ENCODE results near the gene SLC22A2.
A peak's percentile ranks its signal among the peaks of the same experiment; 100 is the strongest.

Gene SLC22A2

GRCh38 chr6:160180706-160181105, 77.9 kb downstream of the SLC22A2 start (continued):
- TF ChIP-seq ZNF133 (tag by site-specific recombination; IDR thresholded peaks at IDR 0.05), result no peak
- TF ChIP-seq ZNF423 (tag by site-specific recombination; IDR thresholded peaks at IDR 0.05), result no peak
- no peak for TF ChIP-seq ZSCAN30 (tag by site-specific recombination; IDR thresholded peaks at IDR 0.05)

GRCh38 chr6:160178271-160178670, 80.3 kb downstream of the SLC22A2 start:
- CTCF ChIA-PET, result interaction anchor here (0.5 to 0.6 kb wide), 2 partner anchors 24 to 40 kb away, joined by 3 read pairs; no protein-coding TSS in a partner anchor
- Histone ChIP-seq H3K4me1 (ENCODE audit: control insufficient read depth, insufficient read depth, low read length) (no peaks in the 10 kb centered on the region), H3K27ac (ENCODE audit: extremely low read depth, low read depth, low read length) (no peak overlapping the region), H3K4me3 (ENCODE audit: low read depth, low read length) (no peak overlapping the region), H3K9me3 (ENCODE audit: control insufficient read depth, insufficient read depth, low read depth, low read length) (no peaks in the 10 kb centered on the region), H3K36me3 (ENCODE audit: control insufficient read depth in 2 of 2, insufficient read depth in 1 of 2, low read length in 2 of 2) (no peaks in the 10 kb centered on the region)
- POLR2A ChIA-PET, result no interaction called here
- no peak for TF ChIP-seq ZNF549 (tag by site-specific recombination; IDR thresholded peaks at IDR 0.05)
- TF ChIP-seq ZNF776 (tag by site-specific recombination; IDR thresholded peaks at IDR 0.05; ENCODE audit: borderline replicate concordance), result no peak
- TF ChIP-seq ZNF175 (tag by site-specific recombination; IDR thresholded peaks at IDR 0.05), result no peak
- TF ChIP-seq ZNF239 (tag by site-specific recombination; IDR thresholded peaks at IDR 0.05), result no peak
- peak; percentile 67; the same call in 1 of the 2 replicates for TF ChIP-seq ZNF596 (tag by site-specific recombination; IDR thresholded peaks at IDR 0.05)
- TF ChIP-seq KLF16 (tag by site-specific recombination; IDR thresholded peaks at IDR 0.05), result no peak

GRCh38 chr6:160177220-160177619, 81.4 kb downstream of the SLC22A2 start:
- no peaks in the 10 kb centered on the region for H3K36me3 ChIP-seq (ENCODE audit: control insufficient read depth in 2 of 2, insufficient read depth in 1 of 2, low read length in 2 of 2)
- POLR2A ChIA-PET, result no interaction called here
- no peak overlapping the region for H3K27ac ChIP-seq (ENCODE audit: extremely low read depth, low read depth, low read length)
- TF ChIP-seq ZNF488 (tag by site-specific recombination; IDR thresholded peaks at IDR 0.05), result no peak
- TF ChIP-seq ZNF121 (tag by site-specific recombination; IDR thresholded peaks at IDR 0.05), result no peak
- TF ChIP-seq ZNF530 (tag by site-specific recombination; IDR thresholded peaks at IDR 0.05; ENCODE audit: low read depth), result no peak
- TF ChIP-seq ZNF76 (tag by site-specific recombination; IDR thresholded peaks at IDR 0.05; ENCODE audit: borderline replicate concordance, low read depth), result no peak
- TF ChIP-seq ZNF362 (tag by site-specific recombination; IDR thresholded peaks at IDR 0.05), result no peak
- no peak for TF ChIP-seq WT1 (tag by site-specific recombination; IDR thresholded peaks at IDR 0.05)
- TF ChIP-seq ZIC2 (tag by site-specific recombination; IDR thresholded peaks at IDR 0.05), result no peak
- H3K4me3 ChIP-seq (ENCODE audit: low read depth, low read length), result no peak overlapping the region
- no peaks in the 10 kb centered on the region for H3K9me3 ChIP-seq (ENCODE audit: control insufficient read depth, insufficient read depth, low read depth, low read length)
- no peaks in the 10 kb centered on the region for H3K4me1 ChIP-seq (ENCODE audit: control insufficient read depth, insufficient read depth, low read length)
- CTCF ChIA-PET, result interaction anchor here (0.6 kb wide), 1 partner anchor 9 kb away, joined by 3 read pairs; no protein-coding TSS in a partner anchor

GRCh38 chr6:160174681-160175080, 83.9 kb downstream of the SLC22A2 start:
- CTCF ChIA-PET, result interaction anchor here (0.7 kb wide), 1 partner anchor 456 kb away, joined by 3 read pairs; no protein-coding TSS in a partner anchor
- no peaks in the 10 kb centered on the region for H3K4me1 ChIP-seq (ENCODE audit: control insufficient read depth, insufficient read depth, low read length)
- H3K36me3 ChIP-seq (ENCODE audit: control insufficient read depth in 2 of 2, insufficient read depth in 1 of 2, low read length in 2 of 2), result no peaks in the 10 kb centered on the region
- POLR2A ChIA-PET, result no interaction called here
- no peak overlapping the region for H3K4me3 ChIP-seq (ENCODE audit: low read depth, low read length)
- H3K27ac ChIP-seq (ENCODE audit: extremely low read depth, low read depth, low read length), result no peak overlapping the region
- no peak for TF ChIP-seq ZNF600 (tag by site-specific recombination; IDR thresholded peaks at IDR 0.05)
- no peaks in the 10 kb centered on the region for H3K9me3 ChIP-seq (ENCODE audit: control insufficient read depth, insufficient read depth, low read depth, low read length)
